Measurements from ENCODE around the gene ANTKMT. TPM values are rescaled to one million over a fixed set of nuclear protein-coding genes. Genes with fewer than 3 reads are reported as not detected.

Gene ANTKMT
- total RNA-seq, 6 donors from 2014 or later, result 38.7 to 69.7 (median 55.7) TPM

GRCh38 chr16:708019-708418, 12.9 kb upstream of the ANTKMT start:
- no peak overlapping the region for H3K4me3 ChIP-seq
- 44 to 54% methylated on average over 3 of the region's 3 CpGs for WGBS, 2 donors
- no peaks in the 10 kb centered on the region for H3K9me3 ChIP-seq
- H3K36me3 ChIP-seq, result no peaks in the 10 kb centered on the region
- ATAC-seq (ENCODE audit: low FRiP score in 2 of 2) (no peak), DNase-seq (no peak)
- TF ChIP-seq CTCF (IDR thresholded peaks at IDR 0.05) (no peak), POLR2A (IDR thresholded peaks at IDR 0.05) (no peak), POLR2AphosphoS5 (IDR thresholded peaks at IDR 0.05) (no peak), EP300 (IDR thresholded peaks at IDR 0.05) (no peak)
- H3K27me3 ChIP-seq, result peaks cover 5 to 70% (median 38%) of the 10 kb centered on the region in 4 donors
- H3K4me1 ChIP-seq, result peaks cover 7 to 27% (median 11%) of the 10 kb centered on the region in 4 donors
- no peak overlapping the region for H3K27ac ChIP-seq

- 43 to 48% methylated on average over 2 to 3 of the region's 4 CpGs for WGBS, 2 donors
- no peak overlapping the region for H3K27ac ChIP-seq
- peaks cover 7 to 27% (median 11%) of the 10 kb centered on the region in 4 donors for H3K4me1 ChIP-seq
- H3K27me3 ChIP-seq, result peaks cover 5 to 61% (median 38%) of the 10 kb centered on the region in 4 donors
- peak in 1 of 2 donors; percentile 2 for DNase-seq
- no peaks in the 10 kb centered on the region for H3K9me3 ChIP-seq
- no peak overlapping the region for H3K4me3 ChIP-seq
- TF ChIP-seq POLR2A (IDR thresholded peaks at IDR 0.05) (no peak), EP300 (IDR thresholded peaks at IDR 0.05) (no peak), POLR2AphosphoS5 (IDR thresholded peaks at IDR 0.05) (no peak), CTCF (IDR thresholded peaks at IDR 0.05) (no peak)
- ATAC-seq (ENCODE audit: low FRiP score in 2 of 2), result no peak
- H3K36me3 ChIP-seq, result no peaks in the 10 kb centered on the region
These were observed 12.0 kb upstream of the ANTKMT start for GRCh38 chr16:708959-709358.

- Histone ChIP-seq H3K4me3 (no peak overlapping the region), H3K27me3 (peaks cover 5 to 56% (median 30%) of the 10 kb centered on the region in 4 donors), H3K27ac (no peak overlapping the region), H3K4me1 (peaks cover 13 to 32% (median 18%) of the 10 kb centered on the region in 4 donors), H3K9me3 (no peaks in the 10 kb centered on the region), H3K36me3 (no peaks in the 10 kb centered on the region)
- 13 to 39% methylated on average over 10 to 30 of the region's 30 CpGs for WGBS, 2 donors
- DNase-seq, result peak in 1 of 2 donors; percentile 64
- no peak for ATAC-seq (ENCODE audit: low FRiP score in 2 of 2)
- TF ChIP-seq POLR2A (IDR thresholded peaks at IDR 0.05) (no peak), CTCF (IDR thresholded peaks at IDR 0.05) (no peak), POLR2AphosphoS5 (IDR thresholded peaks at IDR 0.05) (no peak), EP300 (IDR thresholded peaks at IDR 0.05) (no peak)
These were observed 11.1 kb upstream of the ANTKMT start for GRCh38 chr16:709566-710499.

GRCh38 chr16:710500-711075, 10.4 kb upstream of the ANTKMT start:
- no peak for TF ChIP-seq POLR2A (IDR thresholded peaks at IDR 0.05)
- TF ChIP-seq CTCF (IDR thresholded peaks at IDR 0.05), result no peak
- TF ChIP-seq POLR2AphosphoS5 (IDR thresholded peaks at IDR 0.05), result no peak
- TF ChIP-seq EP300 (IDR thresholded peaks at IDR 0.05), result no peak
- peaks cover 13 to 30% (median 17%) of the 10 kb centered on the region in 4 donors for H3K4me1 ChIP-seq
- H3K27me3 ChIP-seq, result peaks cover 5 to 48% (median 24%) of the 10 kb centered on the region in 4 donors

More at GRCh38 chr16:710500-711075, 10.4 kb upstream of the ANTKMT start:
- no peak overlapping the region for H3K27ac ChIP-seq
- DNase-seq (peak in 1 of 2 donors; percentile 77), ATAC-seq (ENCODE audit: low FRiP score in 2 of 2) (no peak)
- no peak overlapping the region for H3K4me3 ChIP-seq
- no peaks in the 10 kb centered on the region for H3K36me3 ChIP-seq
- H3K9me3 ChIP-seq, result no peaks in the 10 kb centered on the region
- 79% methylated on average over 20 of the region's 21 CpGs; no CpG with 5 or more reads in 1 of the 2 donors for whole genome bisulfite sequencing, 2 donors
